Stimulated activated memory B cell treated with anti-CD40 and anti-IgM and Interleukin-4, amounts not matched to agents 10 μg/mL and 1 μg/mL and 100 μg/mL, for 72 hours (primary cell): ENCODE data around the gene MYH14.
"Not testable (repeated sequence)": the region's sequence is repeated elsewhere in the genome, so short reads cannot be mapped to it uniquely, and the experiment has no call there.

ENCODE experiments used
- ATAC-seq: fragments of 150-1000 bp; cut with Tn5 transposase; 2 replicates; pipeline ENCODE4 v1.10.0; 2021
- H3K27ac Mint-ChIP-seq: one replicate; pipeline ENCODE4 v1.8.0; 2022; ENCODE audit warnings: mild to moderate bottlenecking, mixed read lengths
- H3K27me3 Mint-ChIP-seq: one replicate; pipeline ENCODE4 v1.8.0; 2022; ENCODE audit warnings: mixed read lengths
- H3K36me3 Mint-ChIP-seq: one replicate; pipeline ENCODE4 v1.8.0; 2022; ENCODE audit warnings: mixed read lengths
- H3K4me1 Mint-ChIP-seq: one replicate; pipeline ENCODE4 v1.8.0; 2022; ENCODE audit warnings: mixed read lengths
- H3K4me3 Mint-ChIP-seq: one replicate; pipeline ENCODE4 v1.8.0; 2022; ENCODE audit warnings: mild to moderate bottlenecking, moderate library complexity, mixed read lengths
- H3K9me3 Mint-ChIP-seq: one replicate; pipeline ENCODE4 v1.8.0; 2022; ENCODE audit warnings: mixed read lengths

Gene MYH14

DNA sequence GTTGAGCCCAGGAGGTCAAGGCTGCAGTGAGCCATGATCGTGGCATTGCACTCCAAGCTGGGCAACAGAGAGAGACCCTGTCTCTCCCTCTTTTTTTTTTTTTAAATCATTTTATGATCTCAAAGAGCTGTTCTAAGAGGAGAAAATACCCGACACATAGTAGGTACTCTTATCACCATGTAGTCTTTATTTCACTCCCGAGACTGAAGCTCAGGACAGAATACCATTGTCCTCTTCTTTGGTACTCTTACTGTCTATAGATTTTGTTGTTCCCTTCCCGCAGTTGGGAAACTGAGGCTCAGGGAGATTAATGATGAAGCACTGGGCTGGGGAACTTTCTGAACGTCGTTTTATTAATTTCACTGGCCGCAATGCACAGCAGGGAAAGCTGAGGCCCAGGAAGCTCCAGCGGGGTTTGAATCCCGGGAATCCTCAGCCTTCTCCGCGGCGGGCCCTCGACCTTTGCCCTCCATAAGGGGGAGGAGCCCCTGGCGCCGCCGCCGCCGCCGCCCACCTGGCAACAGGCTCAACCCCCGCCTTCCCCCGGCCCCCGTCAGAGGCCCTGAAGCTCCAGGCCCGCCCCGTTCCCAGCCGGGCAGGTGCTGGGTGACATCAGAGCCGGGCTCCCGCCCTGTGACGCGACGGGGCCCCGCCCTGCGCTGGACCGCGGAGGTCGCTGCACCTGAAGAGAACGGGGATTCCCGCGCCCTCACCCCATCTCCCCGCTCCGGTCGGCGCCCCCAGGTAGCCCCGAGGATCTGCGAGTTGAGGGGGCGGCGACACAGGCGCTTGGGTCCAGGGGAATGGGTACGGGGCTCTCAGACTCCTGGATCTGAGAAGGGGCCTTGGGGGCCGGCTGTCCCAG is 1.6 kb downstream of the MYH14 start:
- peak; percentile 56 for ATAC-seq
- Mint-ChIP-seq H3K4me3 (no peak overlapping the region), H3K4me1 (no peaks in the 10 kb centered on the region), H3K27me3 (peaks cover 52% of the 10 kb centered on the region), H3K9me3 (no peaks in the 10 kb centered on the region), H3K27ac (no peak overlapping the region), H3K36me3 (no peaks in the 10 kb centered on the region)

DNA sequence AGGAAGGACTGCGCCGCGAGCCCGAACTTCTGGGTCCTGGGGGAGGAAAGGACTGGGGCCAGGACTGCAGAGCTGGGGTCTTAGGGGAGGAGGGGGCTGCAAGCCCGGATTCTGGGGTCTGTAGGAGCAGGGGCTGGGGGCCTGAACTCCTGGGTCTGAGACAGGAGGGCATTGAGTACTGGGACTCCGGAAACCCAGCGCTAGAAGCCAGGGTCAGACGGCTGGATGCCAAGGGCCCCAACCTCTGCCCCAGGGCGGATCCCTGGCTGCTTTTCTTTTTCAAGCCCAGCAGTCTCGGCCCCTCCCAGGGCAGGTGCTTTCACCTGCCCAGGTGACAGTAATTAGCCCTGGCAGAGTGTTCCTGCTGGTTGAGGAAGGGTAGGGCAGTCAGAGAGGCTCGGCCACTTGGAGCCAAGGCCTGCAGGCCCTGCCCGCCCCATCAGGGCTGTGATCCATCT is 2.3 kb downstream of the MYH14 start:
- H3K27ac Mint-ChIP-seq = no peak overlapping the region
- H3K4me3 Mint-ChIP-seq = no peak overlapping the region
- H3K4me1 Mint-ChIP-seq = no peaks in the 10 kb centered on the region
- peaks cover 52% of the 10 kb centered on the region for H3K27me3 Mint-ChIP-seq
- no peaks in the 10 kb centered on the region for H3K36me3 Mint-ChIP-seq
- H3K9me3 Mint-ChIP-seq = no peaks in the 10 kb centered on the region
- ATAC-seq = no peak

DNA sequence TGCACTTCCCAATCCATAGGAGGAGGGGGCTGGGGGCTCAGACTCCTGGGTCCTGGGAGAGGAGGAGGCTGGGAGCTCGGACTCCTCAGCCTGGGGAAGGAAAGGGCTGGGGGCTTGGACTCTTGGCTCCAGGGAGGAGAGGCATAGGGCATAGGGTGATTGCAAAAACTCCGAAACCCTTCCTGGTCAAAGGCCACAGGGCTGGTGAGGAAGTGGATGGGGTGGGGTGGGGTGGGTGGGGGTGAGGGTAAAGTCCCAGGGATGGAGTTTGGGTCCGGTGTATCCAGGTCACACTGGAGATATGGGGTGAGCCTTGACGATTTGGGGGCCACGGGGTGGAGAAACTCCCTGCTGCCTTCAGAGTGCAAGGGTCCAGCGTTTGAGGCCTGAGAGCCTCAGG is 2.8 kb downstream of the MYH14 start:
- ATAC-seq = no peak
- Mint-ChIP-seq H3K36me3 (no peaks in the 10 kb centered on the region), H3K27me3 (peaks cover 52% of the 10 kb centered on the region)

GRCh38 chr19:50207730-50208129 is 4.3 kb downstream of the MYH14 start:
- peaks cover 38% of the 10 kb centered on the region for H3K27me3 Mint-ChIP-seq
- H3K36me3 Mint-ChIP-seq = no peaks in the 10 kb centered on the region
- H3K4me1 Mint-ChIP-seq = no peaks in the 10 kb centered on the region
- H3K9me3 Mint-ChIP-seq = peaks cover 7% of the 10 kb centered on the region
- H3K4me3 Mint-ChIP-seq = no peak overlapping the region
- H3K27ac Mint-ChIP-seq = no peak overlapping the region
- no peak for ATAC-seq

More for the DNA sequence above, 2.8 kb downstream of the MYH14 start:
- Mint-ChIP-seq H3K4me3 (no peak overlapping the region), H3K4me1 (no peaks in the 10 kb centered on the region), H3K27ac (no peak overlapping the region), H3K9me3 (no peaks in the 10 kb centered on the region)

GRCh38 chr19:50209131-50209530 is 5.7 kb downstream of the MYH14 start:
- no peak overlapping the region for H3K27ac Mint-ChIP-seq
- no peaks in the 10 kb centered on the region for H3K4me1 Mint-ChIP-seq
- ATAC-seq = no peak

DNA sequence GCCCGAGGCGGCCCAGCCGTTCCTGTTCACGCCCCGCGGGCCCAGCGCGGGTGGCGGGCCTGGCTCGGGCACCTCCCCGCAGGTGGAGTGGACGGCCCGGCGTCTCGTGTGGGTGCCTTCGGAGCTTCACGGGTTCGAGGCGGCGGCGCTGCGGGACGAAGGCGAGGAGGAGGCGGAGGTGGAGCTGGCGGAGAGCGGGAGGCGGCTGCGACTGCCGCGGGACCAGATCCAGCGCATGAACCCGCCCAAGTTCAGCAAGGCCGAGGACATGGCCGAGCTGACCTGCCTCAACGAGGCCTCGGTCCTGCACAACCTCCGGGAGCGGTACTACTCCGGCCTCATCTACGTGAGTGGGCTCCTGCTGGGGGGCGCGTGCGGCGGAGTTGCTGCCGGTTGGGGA is 7.0 kb downstream of the MYH14 start:
- H3K9me3 Mint-ChIP-seq = peaks cover 9% of the 10 kb centered on the region
- no peak overlapping the region for H3K4me3 Mint-ChIP-seq
- H3K27ac Mint-ChIP-seq = no peak overlapping the region
- H3K4me1 Mint-ChIP-seq = no peaks in the 10 kb centered on the region
- no peaks in the 10 kb centered on the region for H3K36me3 Mint-ChIP-seq
- no peak for ATAC-seq
- peaks cover 20% of the 10 kb centered on the region for H3K27me3 Mint-ChIP-seq

More at GRCh38 chr19:50209131-50209530, 5.7 kb downstream of the MYH14 start:
- peaks cover 33% of the 10 kb centered on the region for H3K27me3 Mint-ChIP-seq
- H3K9me3 Mint-ChIP-seq = peaks cover 9% of the 10 kb centered on the region
- no peak overlapping the region for H3K4me3 Mint-ChIP-seq
- no peaks in the 10 kb centered on the region for H3K36me3 Mint-ChIP-seq

DNA sequence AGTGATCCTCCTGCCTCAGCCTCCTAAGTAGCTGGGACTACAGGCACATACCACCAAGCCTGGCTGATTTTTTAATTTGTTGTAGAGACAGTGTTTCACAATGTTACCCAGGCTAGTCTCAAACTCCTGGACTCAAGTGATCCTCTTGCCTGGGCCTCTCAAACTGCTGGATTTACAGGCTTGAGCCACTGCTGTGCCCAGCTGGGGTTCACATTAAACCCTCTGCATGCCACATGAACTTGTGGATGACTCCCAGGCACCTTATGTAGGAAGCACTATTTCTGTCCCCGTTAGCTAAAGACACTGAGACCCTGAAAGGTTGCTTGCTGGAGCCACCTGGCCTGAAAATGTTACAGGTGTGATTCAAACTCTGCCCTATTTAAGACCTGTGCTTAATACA is 10.5 kb downstream of the MYH14 start:
- H3K27ac Mint-ChIP-seq = no peak overlapping the region
- peaks cover 9% of the 10 kb centered on the region for H3K9me3 Mint-ChIP-seq
- H3K36me3 Mint-ChIP-seq = no peaks in the 10 kb centered on the region
- peaks cover 12% of the 10 kb centered on the region for H3K27me3 Mint-ChIP-seq
- ATAC-seq = no peak
- H3K4me1 Mint-ChIP-seq = no peaks in the 10 kb centered on the region
- H3K4me3 Mint-ChIP-seq = no peak overlapping the region

GRCh38 chr19:50214699-50215543 is 11.5 kb downstream of the MYH14 start:
- H3K36me3 Mint-ChIP-seq = no peaks in the 10 kb centered on the region
- H3K4me3 Mint-ChIP-seq = no peak overlapping the region
- peaks cover 12% of the 10 kb centered on the region for H3K27me3 Mint-ChIP-seq
- H3K27ac Mint-ChIP-seq = no peak overlapping the region
- no peaks in the 10 kb centered on the region for H3K4me1 Mint-ChIP-seq
- ATAC-seq = no peak
- peaks cover 9% of the 10 kb centered on the region for H3K9me3 Mint-ChIP-seq

DNA sequence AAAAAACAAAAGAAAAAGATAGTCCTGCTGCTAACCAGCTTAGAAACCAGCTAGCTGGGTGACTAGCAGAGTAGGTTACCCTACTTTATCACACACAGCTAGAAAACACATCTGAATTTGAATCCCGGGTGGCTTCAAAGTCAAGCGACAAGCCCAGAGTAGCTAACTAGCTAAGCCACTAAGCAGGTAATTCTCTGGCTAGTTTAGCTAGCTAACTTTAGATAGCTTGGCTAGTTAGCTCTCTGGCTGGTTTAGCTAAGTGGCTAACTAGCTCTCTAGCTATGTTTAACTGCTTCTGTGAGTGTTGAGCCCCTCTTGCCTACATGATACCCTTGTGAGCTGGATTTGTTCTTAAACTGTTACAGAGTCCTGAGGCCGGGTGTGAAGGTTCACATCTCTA is 12.4 kb downstream of the MYH14 start:
- Mint-ChIP-seq H3K4me3 (no peak overlapping the region), H3K27me3 (peaks cover 12% of the 10 kb centered on the region), H3K27ac (no peak overlapping the region), H3K36me3 (no peaks in the 10 kb centered on the region), H3K9me3 (peaks cover 9% of the 10 kb centered on the region), H3K4me1 (no peaks in the 10 kb centered on the region)
- no peak for ATAC-seq

- ATAC-seq = no peak
- H3K27me3 Mint-ChIP-seq = peaks cover 45% of the 10 kb centered on the region
- H3K36me3 Mint-ChIP-seq = no peaks in the 10 kb centered on the region
- no peak overlapping the region for H3K4me3 Mint-ChIP-seq
- H3K4me1 Mint-ChIP-seq = no peaks in the 10 kb centered on the region
- no peak overlapping the region for H3K27ac Mint-ChIP-seq
- H3K9me3 Mint-ChIP-seq = peaks cover 9% of the 10 kb centered on the region
These were observed 17.7 kb downstream of the MYH14 start for GRCh38 chr19:50221087-50221486.

GRCh38 chr19:50222691-50223438 is 19.4 kb downstream of the MYH14 start:
- no peak for ATAC-seq
- Mint-ChIP-seq H3K27ac (no peak overlapping the region), H3K9me3 (peaks cover 9% of the 10 kb centered on the region), H3K27me3 (peaks cover 33% of the 10 kb centered on the region), H3K36me3 (no peaks in the 10 kb centered on the region), H3K4me1 (no peaks in the 10 kb centered on the region), H3K4me3 (no peak overlapping the region)

DNA sequence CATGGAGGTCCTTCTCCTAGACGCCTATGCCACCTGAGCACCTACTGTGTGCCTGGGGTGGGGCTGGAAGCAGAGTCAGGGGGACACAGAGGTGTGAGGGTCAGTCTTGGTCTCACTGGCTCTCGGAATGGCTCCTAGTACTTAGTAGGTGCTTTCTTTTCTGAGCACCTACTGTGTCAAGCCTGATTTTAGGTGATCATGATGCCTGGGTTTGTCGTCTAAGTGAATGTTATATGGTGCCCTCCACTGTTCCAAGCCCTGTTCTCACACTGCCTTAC is 20.0 kb downstream of the MYH14 start:
- H3K36me3 Mint-ChIP-seq = no peaks in the 10 kb centered on the region
- H3K4me3 Mint-ChIP-seq = no peak overlapping the region
- H3K9me3 Mint-ChIP-seq = peaks cover 9% of the 10 kb centered on the region
- ATAC-seq = no peak
- no peak overlapping the region for H3K27ac Mint-ChIP-seq
- H3K27me3 Mint-ChIP-seq = peaks cover 36% of the 10 kb centered on the region
- H3K4me1 Mint-ChIP-seq = no peaks in the 10 kb centered on the region

DNA sequence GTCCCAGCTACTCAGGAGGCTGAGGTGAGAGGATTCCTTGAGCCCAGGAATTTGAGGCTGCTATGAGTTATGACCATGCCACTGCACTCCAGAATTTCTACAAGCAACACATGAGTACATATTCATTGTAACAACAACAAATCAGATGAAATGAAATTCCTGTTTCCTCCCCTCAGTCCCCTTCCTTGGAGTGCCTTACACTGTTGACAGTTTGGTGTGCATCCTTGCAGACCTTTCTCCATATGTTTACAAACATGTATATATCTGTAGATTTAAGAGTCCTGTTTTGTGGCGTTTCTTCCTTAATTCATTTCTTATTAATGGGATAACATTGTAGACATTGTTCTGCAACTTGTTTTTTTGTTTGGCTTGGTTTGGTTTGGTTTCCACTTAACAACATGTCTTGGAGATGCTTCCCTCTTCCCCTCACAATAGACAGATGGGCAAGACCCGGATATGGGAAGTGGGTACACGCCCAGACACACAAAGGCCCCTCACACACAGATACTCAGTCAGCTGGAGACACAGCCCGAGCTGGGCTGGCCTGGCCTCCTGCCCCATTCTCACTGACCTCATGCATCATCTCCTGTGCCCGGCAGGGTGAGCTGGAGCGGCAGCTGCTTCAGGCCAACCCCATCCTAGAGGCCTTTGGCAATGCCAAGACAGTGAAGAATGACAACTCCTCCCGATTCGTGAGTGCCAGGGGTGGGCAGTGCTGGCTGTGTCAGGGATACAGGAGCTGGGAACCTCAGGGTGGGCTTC is 21.7 kb downstream of the MYH14 start:
- Mint-ChIP-seq H3K36me3 (no peaks in the 10 kb centered on the region), H3K4me3 (no peak overlapping the region), H3K4me1 (no peaks in the 10 kb centered on the region), H3K27me3 (peaks cover 53% of the 10 kb centered on the region), H3K9me3 (peaks cover 9% of the 10 kb centered on the region), H3K27ac (no peak overlapping the region)
- no peak for ATAC-seq

GRCh38 chr19:50226536-50226935 is 23.1 kb downstream of the MYH14 start:
- Mint-ChIP-seq H3K27me3 (peaks cover 64% of the 10 kb centered on the region), H3K27ac (no peak overlapping the region), H3K36me3 (no peaks in the 10 kb centered on the region), H3K4me3 (no peak overlapping the region), H3K9me3 (peaks cover 9% of the 10 kb centered on the region), H3K4me1 (no peaks in the 10 kb centered on the region)
- ATAC-seq = no peak

- H3K27ac Mint-ChIP-seq, H3K4me1 Mint-ChIP-seq, H3K9me3 Mint-ChIP-seq, H3K4me3 Mint-ChIP-seq, H3K36me3 Mint-ChIP-seq, ATAC-seq: not testable (repeated sequence)
- H3K27me3 Mint-ChIP-seq = peaks cover 62% of the 10 kb centered on the region
These were observed 24.7 kb downstream of the MYH14 start for GRCh38 chr19:50228153-50228552.
